Measurements from ENCODE around the gene PIAS2. TPM values are rescaled to one million over a fixed set of nuclear protein-coding genes. Genes with fewer than 3 reads are reported as not detected.

PIAS2 gene
- total RNA-seq, 6 experiments from 2014 or later: 8.3 to 21.8 (median 13.3) TPM

GRCh38 chr18:46821856-46822711, 95.2 kb downstream of the PIAS2 start:
- H3K36me3 ChIP-seq: no peaks in the 10 kb centered on the region
- DNase-seq (no peak), ATAC-seq (no peak)
- 75% methylated on average over 2 of the region's 3 CpGs for WGBS (ENCODE audit: insufficient coverage, low coverage, low lambda C conversion rate, missing lambda C conversion rate)
- no peaks in the 10 kb centered on the region for H3K4me1 ChIP-seq
- TF ChIP-seq POLR2A (IDR thresholded peaks at IDR 0.05) (no peak), CTCF (IDR thresholded peaks at IDR 0.05) (no peak)
- H3K27me3 ChIP-seq: no peaks in the 10 kb centered on the region
- H3K4me3 ChIP-seq: no peak overlapping the region
- H3K27ac ChIP-seq: no peak overlapping the region
- H3K9me3 ChIP-seq: no peaks in the 10 kb centered on the region
- intact Hi-C loops (cut with DNase I): no loop called here

GRCh38 chr18:46820863-46821262, 96.4 kb downstream of the PIAS2 start:
- intact Hi-C loops (cut with DNase I): no loop called here

GRCh38 chr18:46815661-46816060, 101.6 kb downstream of the PIAS2 start:
- Histone ChIP-seq H3K4me3 (no peak overlapping the region), H3K27ac (no peak overlapping the region), H3K27me3 (no peaks in the 10 kb centered on the region), H3K4me1 (no peaks in the 10 kb centered on the region), H3K9me3 (no peaks in the 10 kb centered on the region), H3K36me3 (no peaks in the 10 kb centered on the region)
- TF ChIP-seq POLR2A (IDR thresholded peaks at IDR 0.05): no peak
- TF ChIP-seq CTCF (IDR thresholded peaks at IDR 0.05): no peak
- WGBS (ENCODE audit: insufficient coverage, low coverage, low lambda C conversion rate, missing lambda C conversion rate): 89% methylated on average over 6 of the region's 6 CpGs
- intact Hi-C loops (cut with DNase I): no loop called here
- ATAC-seq: no peak
- DNase-seq: no peak

More at GRCh38 chr18:46820863-46821262, 96.4 kb downstream of the PIAS2 start:
- ATAC-seq (no peak), DNase-seq (no peak)
- no peak for TF ChIP-seq CTCF (IDR thresholded peaks at IDR 0.05)
- TF ChIP-seq POLR2A (IDR thresholded peaks at IDR 0.05): no peak
- H3K27ac ChIP-seq: no peak overlapping the region
- H3K36me3 ChIP-seq: no peaks in the 10 kb centered on the region
- 86% methylated on average over 6 of the region's 6 CpGs for WGBS (ENCODE audit: insufficient coverage, low coverage, low lambda C conversion rate, missing lambda C conversion rate)
- no peaks in the 10 kb centered on the region for H3K27me3 ChIP-seq
- H3K9me3 ChIP-seq: no peaks in the 10 kb centered on the region
- no peak overlapping the region for H3K4me3 ChIP-seq
- H3K4me1 ChIP-seq: no peaks in the 10 kb centered on the region

- H3K27ac ChIP-seq: no peak overlapping the region
- ATAC-seq: no peak
- no peak for DNase-seq
- no peaks in the 10 kb centered on the region for H3K27me3 ChIP-seq
- H3K9me3 ChIP-seq: no peaks in the 10 kb centered on the region
- no peak overlapping the region for H3K4me3 ChIP-seq
- TF ChIP-seq POLR2A (IDR thresholded peaks at IDR 0.05): no peak
- no peak for TF ChIP-seq CTCF (IDR thresholded peaks at IDR 0.05)
- no peaks in the 10 kb centered on the region for H3K4me1 ChIP-seq
- intact Hi-C loops (cut with DNase I): no loop called here
- H3K36me3 ChIP-seq: no peaks in the 10 kb centered on the region
- WGBS (ENCODE audit: insufficient coverage, low coverage, low lambda C conversion rate, missing lambda C conversion rate): 90% methylated on average over 4 of the region's 4 CpGs
These were observed 102.9 kb downstream of the PIAS2 start for GRCh38 chr18:46814399-46814798.
